ENCODE measurements around the gene SLC26A9. TPM values are rescaled to one million over a fixed set of nuclear protein-coding genes. Genes with fewer than 3 reads are reported as not detected.

Gene SLC26A9
- total and polyA plus RNA-seq, 2 donors (not counting 3 experiments of a cell fraction or from before 2014, with no cell fraction given) = 0.10 to 0.20 TPM

GRCh38 chr1:205961991-205962820 lies 18.9 kb upstream of the SLC26A9 start:
- CTCF ChIA-PET = interaction anchor here (1.1 to 15.6 kb wide), 6 partner anchors 10 to 54 kb away, joined by 3 to 154 read pairs (median 7); no protein-coding TSS in a partner anchor
- H3K4me1 ChIP-seq (ENCODE audit: control insufficient read depth, extremely low read depth, insufficient read depth, low read length) = peaks cover 19% of the 10 kb centered on the region
- H3K27me3 ChIP-seq (ENCODE audit: control insufficient read depth in 2 of 2, insufficient read depth in 2 of 2, low read length in 2 of 2) = peaks cover 3 to 7% of the 10 kb centered on the region in 2 experiments
- H3K9me1 ChIP-seq (replicated peaks; ENCODE audit: control insufficient read depth, extremely low read depth, insufficient read depth, low read length) = no peaks in the 10 kb centered on the region
- POLR2A ChIA-PET = no interaction called here
- no peaks in the 10 kb centered on the region for H3K9me3 ChIP-seq (replicated peaks; ENCODE audit: control insufficient read depth, insufficient read depth, low read length)
- dilution Hi-C loops (cut with MboI; ENCODE audit: extremely low pct_ligation_motif_present, low sequenced_read_pairs) = no loop called here
- no peak overlapping the region for H3K4me3 ChIP-seq (replicated peaks in 1 of 3; ENCODE audit: insufficient read depth in 1 of 3, low read depth in 1 of 3, low read length in 3 of 3)
- DNase-seq (ENCODE audit: low read depth, low spot score) = peak; percentile 7
- no peak for FAIRE-seq
- H2AFZ ChIP-seq (ENCODE audit: low read depth, low read length) = peak overlapping the region; percentile 40
- H3K4me2 ChIP-seq (ENCODE audit: insufficient read depth, low read length) = no peak overlapping the region
- intact Hi-C loops (cut with micrococcal nuclease) = no loop called here
- H3K36me3 ChIP-seq (ENCODE audit: control insufficient read depth in 2 of 2, extremely low read depth in 1 of 2, insufficient read depth in 2 of 2, low read length in 2 of 2) = no peaks in the 10 kb centered on the region
- no peaks in the 10 kb centered on the region for H3K79me2 ChIP-seq (ENCODE audit: control insufficient read depth, insufficient read depth, low read length)
- no peaks in the 10 kb centered on the region for H4K20me1 ChIP-seq (replicated peaks; ENCODE audit: control insufficient read depth, extremely low read depth, insufficient read depth, low read length)
- H3K27ac ChIP-seq (ENCODE audit: insufficient read depth, low read depth, low read length) = no peak overlapping the region
- BruUV-seq (replicated peaks) = no TSS peak
- H3K9ac ChIP-seq (replicated peaks; ENCODE audit: extremely low read depth, insufficient read depth, low read length) = no peak overlapping the region
- TF ChIP-seq, protein P1, sequence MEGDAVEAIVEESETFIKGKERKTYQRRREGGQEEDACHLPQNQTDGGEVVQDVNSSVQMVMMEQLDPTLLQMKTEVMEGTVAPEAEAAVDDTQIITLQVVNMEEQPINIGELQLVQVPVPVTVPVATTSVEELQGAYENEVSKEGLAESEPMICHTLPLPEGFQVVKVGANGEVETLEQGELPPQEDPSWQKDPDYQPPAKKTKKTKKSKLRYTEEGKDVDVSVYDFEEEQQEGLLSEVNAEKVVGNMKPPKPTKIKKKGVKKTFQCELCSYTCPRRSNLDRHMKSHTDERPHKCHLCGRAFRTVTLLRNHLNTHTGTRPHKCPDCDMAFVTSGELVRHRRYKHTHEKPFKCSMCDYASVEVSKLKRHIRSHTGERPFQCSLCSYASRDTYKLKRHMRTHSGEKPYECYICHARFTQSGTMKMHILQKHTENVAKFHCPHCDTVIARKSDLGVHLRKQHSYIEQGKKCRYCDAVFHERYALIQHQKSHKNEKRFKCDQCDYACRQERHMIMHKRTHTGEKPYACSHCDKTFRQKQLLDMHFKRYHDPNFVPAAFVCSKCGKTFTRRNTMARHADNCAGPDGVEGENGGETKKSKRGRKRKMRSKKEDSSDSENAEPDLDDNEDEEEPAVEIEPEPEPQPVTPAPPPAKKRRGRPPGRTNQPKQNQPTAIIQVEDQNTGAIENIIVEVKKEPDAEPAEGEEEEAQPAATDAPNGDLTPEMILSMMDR (IDR thresholded peaks at IDR 0.05; ENCODE audit: extremely low read depth in 1 of 2, insufficient read depth in 1 of 2, low read depth in 1 of 2, low read length in 2 of 2) = no peak
- TF ChIP-seq GATA2 (IDR thresholded peaks at IDR 0.05; ENCODE audit: insufficient read depth, insufficient read length, low read depth, low read length) (no peak), MAX (IDR thresholded peaks at IDR 0.05; ENCODE audit: insufficient read depth, insufficient read length) (no peak), JUN (IDR thresholded peaks at IDR 0.05; ENCODE audit: borderline replicate concordance, insufficient read depth, insufficient read length, low read depth) (no peak), POLR2A (IDR thresholded peaks at IDR 0.05; ENCODE audit: low read depth, low read length) (no peak), FOS (IDR thresholded peaks at IDR 0.05; ENCODE audit: borderline replicate concordance, insufficient read depth, low read length) (no peak), POLR2AphosphoS5 (IDR thresholded peaks at IDR 0.05; ENCODE audit: insufficient read depth, low read depth, low read length) (no peak), EZH2 (IDR thresholded peaks at IDR 0.05; ENCODE audit: borderline replicate concordance, low read depth, low read length, severe bottlenecking) (no peak), MYC (IDR thresholded peaks at IDR 0.05; ENCODE audit: low read depth, low read length) (no peak)
